Measurements from ENCODE around the gene IDE.

GRCh38 chr10:92508866-92509265, 65.0 kb downstream of the IDE start:
- TF ChIP-seq, protein P1, sequence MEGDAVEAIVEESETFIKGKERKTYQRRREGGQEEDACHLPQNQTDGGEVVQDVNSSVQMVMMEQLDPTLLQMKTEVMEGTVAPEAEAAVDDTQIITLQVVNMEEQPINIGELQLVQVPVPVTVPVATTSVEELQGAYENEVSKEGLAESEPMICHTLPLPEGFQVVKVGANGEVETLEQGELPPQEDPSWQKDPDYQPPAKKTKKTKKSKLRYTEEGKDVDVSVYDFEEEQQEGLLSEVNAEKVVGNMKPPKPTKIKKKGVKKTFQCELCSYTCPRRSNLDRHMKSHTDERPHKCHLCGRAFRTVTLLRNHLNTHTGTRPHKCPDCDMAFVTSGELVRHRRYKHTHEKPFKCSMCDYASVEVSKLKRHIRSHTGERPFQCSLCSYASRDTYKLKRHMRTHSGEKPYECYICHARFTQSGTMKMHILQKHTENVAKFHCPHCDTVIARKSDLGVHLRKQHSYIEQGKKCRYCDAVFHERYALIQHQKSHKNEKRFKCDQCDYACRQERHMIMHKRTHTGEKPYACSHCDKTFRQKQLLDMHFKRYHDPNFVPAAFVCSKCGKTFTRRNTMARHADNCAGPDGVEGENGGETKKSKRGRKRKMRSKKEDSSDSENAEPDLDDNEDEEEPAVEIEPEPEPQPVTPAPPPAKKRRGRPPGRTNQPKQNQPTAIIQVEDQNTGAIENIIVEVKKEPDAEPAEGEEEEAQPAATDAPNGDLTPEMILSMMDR (IDR thresholded peaks at IDR 0.05): no peak
- TF ChIP-seq POLR2A (IDR thresholded peaks at IDR 0.05): no peak
